Psoas muscle (tissue), 8 donors: Measurements from ENCODE around the gene IRX6. TPM values are rescaled to one million over a fixed set of nuclear protein-coding genes. Genes with fewer than 3 reads are reported as not detected.

ENCODE experiments used
- ATAC-seq, 4 donors: fragments of 200-7000 bp; cut with Tn5 transposase; one replicate each; pipeline ENCODE4 v1.9.1; 2020; ENCODE audit warnings: moderate library complexity in 3 of 4, mild to moderate bottlenecking in 2 of 4
- DNase-seq, 2 donors: peaks; one replicate each; pipeline ENCODE4 v3.0.0-alpha.2; 2020
- H3K27ac ChIP-seq: fragments of 200-600 bp; one replicate; pipeline ENCODE4 v1.8.0; 2022
- H3K27me3 ChIP-seq, 3 donors: fragments of 200-600 bp in 1 of 3; one replicate each; pipeline versions ENCODE4 v1.6.1 to v1.8.0; 2013 to 2022; ENCODE audit warnings: low read length in 2 of 3, mild to moderate bottlenecking in 2 of 3, moderate library complexity in 1 of 3; ENCODE audit not compliant: insufficient read depth in 3 of 3
- H3K36me3 ChIP-seq, 2 donors: fragments of 200-600 bp in 1 of 2; one replicate each; pipeline versions ENCODE4 v1.6.1 to v1.8.0; 2013 to 2022; ENCODE audit warnings: low read depth in 1 of 2, mild to moderate bottlenecking in 1 of 2, moderate library complexity in 1 of 2; ENCODE audit not compliant: insufficient read depth in 1 of 2
- H3K4me1 ChIP-seq: fragments of 200-600 bp; one replicate; pipeline ENCODE4 v1.8.0; 2022
- H3K4me3 ChIP-seq: fragments of 200-600 bp; one replicate; pipeline ENCODE4 v1.8.0; 2022; ENCODE audit warnings: mild to moderate bottlenecking
- H3K9me3 ChIP-seq: fragments of 200-600 bp; one replicate; pipeline ENCODE4 v1.8.0; 2022
- CTCF ChIP-seq: fragments of 200-600 bp; IDR thresholded peaks from one replicate; pipeline ENCODE4 v1.8.0; 2022; ENCODE audit warnings: antibody characterized with exemption
- WGBS, 3 donors: extraction: QIAGEN DNeasy Blood & Tissue Kit; methylation state at CpG; one replicate each; pipeline versions ENCODE4 v1.1.6 to v1.1.7; 2013; 5-methylcytosine and 5-hydroxymethylcytosine counted together
- intact Hi-C, 2 donors: fragments of 100-400 bp; cut with DNase I; formaldehyde crosslinking; loops; one replicate each; pipeline versions ENCODE4 v1.11.0 to v1.14.2; 2022
- polyA plus RNA-seq, 3 donors: library from polyadenylated mRNA; stranded (reverse); fragments of 200-250 nt; gene quantifications; one replicate each; pipeline ENCODE4 v1.2.3, GENCODE V29; 2013
- total RNA-seq, 4 donors: library from RNA; stranded (reverse); fragmentation: NEBNext Ultra II Directional in 2 of 4; extraction: Animal tissue kit (Norgen Biotek cat#: 25700) in 2 of 4; gene quantifications; one replicate each; pipeline versions ENCODE4 v1.2.1 to v1.2.4, GENCODE V29; 2021 to 2023
- donor health status: healthy with polysubstance abuse.
- donor health status: DM: no; HTN: no; CAD: no; lungs with moderate emphysema.
- donor health status: Bipolar disorder and iron deficiency.
- donor health status: healthy.
- donor health status: DM: yes; HTN: yes; CAD: no.
- donor health status: DM: no; HTN: no; CAD: no.
- donor health status: DM: no; HTN: no; CAD: no.
- donor health status: DM: yes; HTN: yes; CAD: no.

The IRX6 gene
- total and polyA plus RNA-seq, 7 donors: 0.32 to 6.1 (median 1.0) TPM

- Histone ChIP-seq H3K9me3 (no peaks in the 10 kb centered on the region), H3K36me3 (no peaks in the 10 kb centered on the region), H3K4me3 (no peak overlapping the region), H3K27ac (no peak overlapping the region), H3K27me3 (peaks cover 0 to 3% (median 0%) of the 10 kb centered on the region in 3 donors), H3K4me1 (no peaks in the 10 kb centered on the region)
- no peak for DNase-seq
- ATAC-seq: no peak
- TF ChIP-seq CTCF: no peak
- WGBS, 3 donors: 95 to 100% (median 96%) methylated on average over 3 of the region's 3 CpGs
- intact Hi-C loops: no loop called here
These were observed 27.9 kb downstream of the IRX6 start for GRCh38 chr16:55351936-55352335.

- WGBS, 3 donors: 75 to 84% (median 82%) methylated on average over 3 of the region's 3 CpGs
- ATAC-seq (no peak), DNase-seq (no peak)
- Histone ChIP-seq H3K9me3 (no peaks in the 10 kb centered on the region), H3K4me1 (no peaks in the 10 kb centered on the region), H3K4me3 (no peak overlapping the region), H3K27me3 (peaks cover 0 to 3% (median 0%) of the 10 kb centered on the region in 3 donors), H3K27ac (no peak overlapping the region), H3K36me3 (no peaks in the 10 kb centered on the region)
- intact Hi-C loops: no loop called here
- no peak for TF ChIP-seq CTCF
These were observed 33.2 kb downstream of the IRX6 start for GRCh38 chr16:55357241-55357640.

- DNase-seq: no peak
- 79 to 88% (median 80%) methylated on average over 2 of the region's 2 CpGs for WGBS, 3 donors
- Histone ChIP-seq H3K4me3 (no peak overlapping the region), H3K36me3 (no peaks in the 10 kb centered on the region), H3K27me3 (no peaks in the 10 kb centered on the region), H3K4me1 (no peaks in the 10 kb centered on the region), H3K9me3 (no peaks in the 10 kb centered on the region), H3K27ac (no peak overlapping the region)
- TF ChIP-seq CTCF: no peak
- intact Hi-C loops: no loop called here
- no peak for ATAC-seq
These were observed 35.9 kb downstream of the IRX6 start for GRCh38 chr16:55359946-55360345.

- ATAC-seq (no peak), DNase-seq (no peak)
- Histone ChIP-seq H3K27me3 (no peaks in the 10 kb centered on the region), H3K4me1 (peaks cover 6% of the 10 kb centered on the region), H3K9me3 (no peaks in the 10 kb centered on the region), H3K4me3 (no peak overlapping the region), H3K27ac (no peak overlapping the region), H3K36me3 (no peaks in the 10 kb centered on the region)
- intact Hi-C loops: no loop called here
- no peak for TF ChIP-seq CTCF
- WGBS, 3 donors: 67 to 79% (median 73%) methylated on average over 5 of the region's 5 CpGs
These were observed 40.8 kb downstream of the IRX6 start for GRCh38 chr16:55364811-55365210.

- no peak for ATAC-seq
- WGBS, 3 donors: 34 to 48% (median 35%) methylated on average over 4 of the region's 4 CpGs
- peaks cover 0 to 3% (median 0%) of the 10 kb centered on the region in 3 donors for H3K27me3 ChIP-seq
- no peak for TF ChIP-seq CTCF
- no peak overlapping the region for H3K27ac ChIP-seq
- no peak for DNase-seq
- intact Hi-C loops: no loop called here
- H3K9me3 ChIP-seq: no peaks in the 10 kb centered on the region
- no peak overlapping the region for H3K4me3 ChIP-seq
- peaks cover 6% of the 10 kb centered on the region for H3K4me1 ChIP-seq
- H3K36me3 ChIP-seq: no peaks in the 10 kb centered on the region
These were observed 43.4 kb downstream of the IRX6 start for GRCh38 chr16:55367301-55367811.
